ENCODE measurements around the gene ARSG.
"Not testable (repeated sequence)": the region's sequence is repeated elsewhere in the genome, so short reads cannot be mapped to it uniquely, and the experiment has no call there.

Gene ARSG

DNA sequence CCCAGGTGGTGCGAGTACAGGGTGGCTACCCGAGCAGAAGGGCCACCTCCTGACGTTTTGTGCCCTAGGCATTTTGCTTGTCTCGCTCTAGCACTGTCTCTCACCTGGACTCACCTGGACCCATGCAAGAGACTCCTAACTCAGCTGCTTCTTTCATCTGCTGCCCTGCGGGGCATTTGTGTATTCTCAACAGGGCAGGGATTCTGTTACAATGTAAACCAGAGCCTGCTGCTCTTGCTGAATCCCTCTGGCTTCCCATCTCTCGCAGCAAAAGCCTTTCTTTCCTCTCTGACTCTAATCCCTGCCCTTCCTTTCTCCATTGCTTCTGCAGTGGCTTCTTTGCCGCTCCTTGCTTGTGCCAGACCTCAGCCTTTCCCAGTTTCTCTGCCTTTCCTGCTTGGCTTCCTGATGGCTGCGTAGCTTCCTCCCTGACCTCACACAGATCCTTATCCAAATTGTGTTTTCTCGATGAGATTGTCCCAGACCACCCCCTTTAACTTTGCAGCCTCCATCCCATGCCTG is 10.2 kb downstream of the ARSG start:
- DNase-seq (ENCODE audit: low spot score in 2 of 2), result no peak
- Mint-ChIP-seq H3K27me3 (no peaks in the 10 kb centered on the region), H3K4me3 (no peak overlapping the region), H3K9me3 (no peaks in the 10 kb centered on the region), H3K4me1 (peaks cover 34% of the 10 kb centered on the region), H3K27ac (ENCODE audit: low read depth) (no peak overlapping the region), H3K36me3 (ENCODE audit: insufficient read depth) (peaks cover 7% of the 10 kb centered on the region)
- ATAC-seq (replicated peaks; ENCODE audit: extremely low read depth, poor library complexity, severe bottlenecking), result no peak

DNA sequence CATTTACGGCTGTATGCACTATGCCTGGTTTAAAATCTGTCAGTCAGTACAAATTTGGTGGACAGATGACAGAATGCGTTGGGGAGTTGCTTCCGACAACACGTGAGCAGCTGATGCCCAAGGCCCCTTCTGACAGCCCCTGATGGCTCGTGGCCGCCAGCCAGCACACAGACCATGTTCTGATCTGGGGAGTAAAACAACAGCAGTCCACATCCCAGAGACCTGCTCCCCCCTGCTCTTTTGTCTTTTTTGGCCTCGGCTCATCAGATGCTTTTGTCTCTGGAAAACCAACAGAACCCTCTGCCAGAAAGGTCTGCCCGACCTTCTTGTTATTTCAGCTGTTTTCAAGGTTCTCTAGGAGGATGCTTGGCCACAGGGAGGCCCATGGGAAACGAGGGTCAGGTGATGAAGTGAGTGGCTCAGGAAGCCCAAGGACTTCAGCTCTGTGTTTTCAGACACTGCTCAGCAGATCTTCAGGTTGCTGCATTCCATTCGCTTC is 10.8 kb downstream of the ARSG start:
- Mint-ChIP-seq H3K27me3 (no peaks in the 10 kb centered on the region), H3K4me3 (no peak overlapping the region), H3K4me1 (peaks cover 28% of the 10 kb centered on the region), H3K27ac (ENCODE audit: low read depth) (no peak overlapping the region), H3K36me3 (ENCODE audit: insufficient read depth) (peaks cover 2% of the 10 kb centered on the region), H3K9me3 (no peaks in the 10 kb centered on the region)
- DNase-seq (ENCODE audit: low spot score in 2 of 2), result no peak
- ATAC-seq (replicated peaks; ENCODE audit: extremely low read depth, poor library complexity, severe bottlenecking), result no peak

DNA sequence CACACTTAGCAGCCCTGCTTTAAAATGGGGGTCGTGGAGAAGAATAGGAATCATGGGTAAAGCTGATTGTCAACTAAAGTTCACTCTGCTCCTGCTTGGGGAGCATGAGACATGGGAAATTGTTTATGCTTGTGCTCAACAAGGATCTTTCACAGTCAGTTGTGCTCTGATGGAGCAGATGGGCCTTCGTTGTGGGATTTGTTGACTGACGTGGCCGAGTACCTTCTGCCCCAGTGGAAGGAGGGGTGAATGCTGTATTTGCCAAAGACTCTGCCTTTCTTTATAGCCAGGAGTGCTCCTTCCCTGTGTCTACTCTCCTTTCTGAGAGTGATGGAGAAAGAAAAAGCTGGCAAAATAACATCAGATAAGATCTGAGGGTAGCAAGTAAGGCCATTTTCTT is 11.4 kb downstream of the ARSG start:
- H3K9me3 Mint-ChIP-seq, result no peaks in the 10 kb centered on the region
- no peaks in the 10 kb centered on the region for H3K27me3 Mint-ChIP-seq
- H3K36me3 Mint-ChIP-seq (ENCODE audit: insufficient read depth), result no peaks in the 10 kb centered on the region
- H3K4me3 Mint-ChIP-seq, result no peak overlapping the region
- ATAC-seq (replicated peaks; ENCODE audit: extremely low read depth, poor library complexity, severe bottlenecking), result no peak
- no peak for DNase-seq (ENCODE audit: low spot score in 2 of 2)
- H3K4me1 Mint-ChIP-seq, result peaks cover 28% of the 10 kb centered on the region
- no peak overlapping the region for H3K27ac Mint-ChIP-seq (ENCODE audit: low read depth)

DNA sequence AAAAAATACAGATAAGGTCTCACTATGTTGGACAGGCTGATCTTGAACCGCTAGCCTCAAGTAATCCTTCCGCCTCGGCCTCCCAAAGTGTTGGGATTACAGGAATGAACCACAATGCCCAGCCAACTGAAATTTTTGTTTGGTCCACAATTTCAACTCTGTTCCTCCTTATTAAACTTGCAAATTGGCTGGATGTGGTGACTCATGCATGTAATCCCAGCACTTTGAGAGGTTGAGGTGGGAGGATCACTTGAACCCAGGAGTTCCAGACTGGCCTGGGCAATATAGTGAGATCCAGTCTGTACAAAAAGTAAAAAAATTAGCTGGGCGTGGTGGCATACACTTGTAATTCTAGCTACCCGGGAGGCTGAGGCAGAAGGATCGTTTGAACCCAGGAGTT is 13.4 kb downstream of the ARSG start:
- DNase-seq (ENCODE audit: low spot score in 2 of 2) (no peak), ATAC-seq (replicated peaks; ENCODE audit: extremely low read depth, poor library complexity, severe bottlenecking) (no peak)
- no peaks in the 10 kb centered on the region for H3K27me3 Mint-ChIP-seq
- H3K36me3 Mint-ChIP-seq (ENCODE audit: insufficient read depth), result no peaks in the 10 kb centered on the region
- no peak overlapping the region for H3K27ac Mint-ChIP-seq (ENCODE audit: low read depth)
- H3K4me3 Mint-ChIP-seq, result no peak overlapping the region
- peaks cover 24% of the 10 kb centered on the region for H3K4me1 Mint-ChIP-seq
- H3K9me3 Mint-ChIP-seq, result no peaks in the 10 kb centered on the region

DNA sequence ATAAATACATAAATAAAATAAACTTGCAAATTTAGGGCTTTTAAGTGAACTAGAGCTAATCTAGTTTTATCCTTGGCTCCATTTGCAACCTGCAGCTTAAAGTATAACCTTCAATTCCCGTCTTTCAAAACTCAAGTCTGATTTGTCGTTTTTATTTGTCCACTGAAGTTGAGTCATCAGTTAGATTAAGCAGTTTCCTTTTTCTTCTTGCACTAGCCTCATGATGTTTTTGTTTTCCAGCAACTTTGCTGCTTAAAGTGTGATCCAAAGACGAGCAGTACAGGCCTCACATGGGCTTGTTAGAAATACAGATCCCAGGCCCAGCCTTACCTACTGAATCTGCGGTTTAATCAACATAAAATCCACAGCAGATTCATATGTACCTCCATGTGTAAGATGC is 13.8 kb downstream of the ARSG start:
- Mint-ChIP-seq H3K27ac (ENCODE audit: low read depth) (no peak overlapping the region), H3K36me3 (ENCODE audit: insufficient read depth) (no peaks in the 10 kb centered on the region)

DNA sequence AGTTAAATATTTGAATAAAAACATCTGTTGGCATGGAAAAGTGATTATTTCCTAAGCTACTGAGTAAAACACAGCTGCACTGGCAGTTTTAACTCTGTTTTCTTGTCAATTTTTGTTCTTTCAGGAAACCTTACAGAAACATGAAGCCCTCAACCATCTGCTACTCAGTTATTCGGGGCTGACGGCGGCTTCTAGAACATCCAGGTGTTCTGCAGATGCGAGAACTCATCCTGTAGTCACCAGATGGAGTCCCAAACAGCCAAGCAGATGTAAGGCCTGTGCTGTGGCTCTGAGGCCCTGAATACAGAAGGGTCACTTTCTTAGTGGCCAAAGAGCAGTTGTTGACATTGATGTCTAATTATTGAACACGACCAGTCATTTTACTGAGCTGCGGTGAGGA is 15.5 kb downstream of the ARSG start:
- ATAC-seq (replicated peaks; ENCODE audit: extremely low read depth, poor library complexity, severe bottlenecking) (no peak), DNase-seq (ENCODE audit: low spot score in 2 of 2) (no peak)
- Mint-ChIP-seq H3K4me3 (no peak overlapping the region), H3K27ac (ENCODE audit: low read depth) (no peak overlapping the region), H3K27me3 (no peaks in the 10 kb centered on the region), H3K36me3 (ENCODE audit: insufficient read depth) (no peaks in the 10 kb centered on the region), H3K9me3 (no peaks in the 10 kb centered on the region), H3K4me1 (peaks cover 35% of the 10 kb centered on the region)

More for the DNA sequence above, 13.8 kb downstream of the ARSG start:
- H3K4me1 Mint-ChIP-seq, result peaks cover 27% of the 10 kb centered on the region
- no peaks in the 10 kb centered on the region for H3K9me3 Mint-ChIP-seq
- no peaks in the 10 kb centered on the region for H3K27me3 Mint-ChIP-seq
- ATAC-seq (replicated peaks; ENCODE audit: extremely low read depth, poor library complexity, severe bottlenecking) (no peak), DNase-seq (ENCODE audit: low spot score in 2 of 2) (no peak)
- H3K4me3 Mint-ChIP-seq, result no peak overlapping the region

DNA sequence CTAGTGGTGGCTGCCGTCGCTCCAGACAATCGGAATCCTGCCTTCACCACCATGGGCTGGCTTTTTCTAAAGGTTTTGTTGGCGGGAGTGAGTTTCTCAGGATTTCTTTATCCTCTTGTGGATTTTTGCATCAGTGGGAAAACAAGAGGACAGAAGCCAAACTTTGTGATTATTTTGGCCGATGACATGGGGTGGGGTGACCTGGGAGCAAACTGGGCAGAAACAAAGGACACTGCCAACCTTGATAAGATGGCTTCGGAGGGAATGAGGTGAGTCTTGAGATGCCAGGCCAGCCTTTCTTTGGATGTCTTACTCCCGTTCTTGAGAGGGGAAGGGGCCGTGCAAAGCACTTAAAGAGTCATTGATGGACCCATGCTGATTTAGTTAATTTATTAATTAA is 16.1 kb downstream of the ARSG start:
- DNase-seq (ENCODE audit: low spot score in 2 of 2), result no peak
- peaks cover 30% of the 10 kb centered on the region for H3K4me1 Mint-ChIP-seq
- no peaks in the 10 kb centered on the region for H3K36me3 Mint-ChIP-seq (ENCODE audit: insufficient read depth)
- no peak for ATAC-seq (replicated peaks; ENCODE audit: extremely low read depth, poor library complexity, severe bottlenecking)
- no peaks in the 10 kb centered on the region for H3K9me3 Mint-ChIP-seq
- no peak overlapping the region for H3K4me3 Mint-ChIP-seq
- peak overlapping the region; percentile 32 for H3K27ac Mint-ChIP-seq (ENCODE audit: low read depth)
- H3K27me3 Mint-ChIP-seq, result no peaks in the 10 kb centered on the region

DNA sequence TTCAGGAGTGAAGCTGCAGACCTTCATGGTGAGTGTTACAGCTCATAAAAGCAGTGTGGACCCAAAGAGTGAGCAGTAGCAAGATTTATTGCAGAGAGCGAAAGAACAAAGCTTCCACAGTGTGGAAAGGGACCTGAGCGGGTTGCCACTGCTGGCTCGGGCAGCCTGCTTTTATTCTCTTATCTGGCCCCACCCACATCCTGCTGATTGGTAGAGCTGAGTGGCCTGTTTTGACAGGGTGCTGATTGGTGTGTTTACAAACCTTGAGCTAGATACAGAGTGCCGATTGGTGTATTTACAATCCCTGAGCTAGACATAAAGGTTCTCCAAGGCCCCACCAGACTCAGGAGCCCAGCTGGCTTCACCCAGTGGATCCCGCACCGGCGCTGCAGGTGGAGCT is 17.2 kb downstream of the ARSG start:
- H3K27me3 Mint-ChIP-seq; H3K27ac Mint-ChIP-seq (ENCODE audit: low read depth); H3K9me3 Mint-ChIP-seq; H3K4me3 Mint-ChIP-seq; DNase-seq (ENCODE audit: low spot score in 2 of 2); ATAC-seq (replicated peaks; ENCODE audit: extremely low read depth, poor library complexity, severe bottlenecking); H3K36me3 Mint-ChIP-seq (ENCODE audit: insufficient read depth): not testable (repeated sequence)
- H3K4me1 Mint-ChIP-seq, result peaks cover 27% of the 10 kb centered on the region

DNA sequence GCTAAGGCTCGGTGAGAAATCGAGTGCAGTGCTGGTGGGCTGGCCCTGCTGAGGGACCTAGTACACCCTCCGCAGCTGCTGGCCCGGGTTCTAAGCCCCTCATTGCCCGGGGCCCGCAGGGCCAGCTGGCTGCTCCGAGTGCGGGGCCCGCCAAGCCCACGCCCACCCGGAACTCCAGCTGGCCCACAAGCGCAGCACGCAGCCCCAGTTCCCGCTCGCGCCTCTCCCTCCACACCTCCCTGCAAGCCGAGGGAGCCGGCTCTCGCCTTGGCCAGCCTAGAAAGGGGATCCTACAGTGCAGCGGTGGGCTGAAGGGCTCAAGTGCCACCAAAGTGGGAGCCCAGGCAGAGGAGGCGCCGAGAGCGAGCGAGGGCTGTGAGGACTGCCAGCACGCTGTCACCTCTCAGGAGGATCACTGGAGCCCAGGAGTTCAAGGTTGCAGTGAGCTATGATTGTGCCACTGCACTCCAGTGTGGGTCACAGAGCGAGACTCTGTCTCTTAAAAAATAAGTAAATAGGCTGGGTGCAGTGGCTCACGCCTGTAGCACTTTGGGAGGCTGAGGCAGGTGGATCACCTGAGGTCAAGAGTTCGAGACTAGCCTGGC is 17.9 kb downstream of the ARSG start:
- H3K9me3 Mint-ChIP-seq; H3K27me3 Mint-ChIP-seq; ATAC-seq (replicated peaks; ENCODE audit: extremely low read depth, poor library complexity, severe bottlenecking); H3K4me3 Mint-ChIP-seq; DNase-seq (ENCODE audit: low spot score in 2 of 2); H3K36me3 Mint-ChIP-seq (ENCODE audit: insufficient read depth); H3K27ac Mint-ChIP-seq (ENCODE audit: low read depth): not testable (repeated sequence)
- H3K4me1 Mint-ChIP-seq, result peaks cover 32% of the 10 kb centered on the region

DNA sequence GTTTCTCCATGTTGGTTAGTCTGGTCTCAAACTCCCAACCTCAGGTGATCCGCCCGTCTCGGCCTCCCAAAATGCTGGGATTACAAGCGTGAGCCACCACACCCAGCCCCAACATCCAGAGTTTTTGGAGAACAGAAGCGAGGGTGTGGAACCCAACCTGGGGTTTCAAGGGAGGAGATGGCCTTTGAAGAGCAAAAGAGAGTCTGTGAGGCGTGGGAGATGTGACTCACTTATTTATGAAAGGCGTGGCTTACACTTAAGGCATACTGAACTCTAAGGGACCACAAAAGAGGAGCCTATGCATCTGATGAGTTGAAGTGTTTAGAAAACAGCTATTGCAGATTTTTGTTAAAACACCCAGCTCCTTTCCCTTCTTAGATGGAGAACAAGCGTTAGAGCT is 18.9 kb downstream of the ARSG start:
- Mint-ChIP-seq H3K4me3 (no peak overlapping the region), H3K27me3 (no peaks in the 10 kb centered on the region), H3K36me3 (ENCODE audit: insufficient read depth) (no peaks in the 10 kb centered on the region), H3K9me3 (no peaks in the 10 kb centered on the region), H3K27ac (ENCODE audit: low read depth) (no peak overlapping the region), H3K4me1 (peaks cover 36% of the 10 kb centered on the region)
- peak; percentile 69 for ATAC-seq (replicated peaks; ENCODE audit: extremely low read depth, poor library complexity, severe bottlenecking)
- DNase-seq (ENCODE audit: low spot score in 2 of 2), result no peak

DNA sequence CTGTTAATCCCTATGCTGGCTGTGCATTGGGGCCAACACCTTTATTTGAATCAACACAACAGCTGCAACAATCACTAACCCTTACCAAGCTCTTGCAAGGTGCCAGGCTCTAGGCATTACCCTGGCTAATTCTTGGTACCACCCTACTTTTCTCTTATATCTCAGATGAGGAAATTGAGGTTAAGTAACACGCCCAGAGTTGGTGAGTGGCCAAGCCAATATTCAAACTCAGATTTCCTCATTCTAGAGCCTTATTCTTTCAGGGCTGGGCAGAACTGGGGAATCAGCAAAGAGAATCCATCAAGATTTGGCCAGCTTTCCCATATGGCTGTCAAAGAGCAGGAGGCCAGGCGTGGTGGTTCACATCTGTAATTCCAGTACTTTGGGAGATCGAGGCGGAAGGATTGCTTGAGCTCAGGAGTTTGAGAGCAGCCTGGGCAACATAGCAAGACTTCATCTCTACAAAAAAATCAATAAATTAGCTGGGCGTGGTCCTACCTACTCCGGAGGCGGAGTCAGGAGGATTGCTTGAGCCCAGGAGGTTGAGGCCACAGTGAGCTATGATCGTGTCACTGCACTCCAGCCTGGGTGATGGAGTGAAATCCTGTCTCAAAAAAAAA is 23.7 kb downstream of the ARSG start:
- Mint-ChIP-seq H3K9me3 (peaks cover 6% of the 10 kb centered on the region), H3K4me1 (peaks cover 60% of the 10 kb centered on the region), H3K4me3 (peak overlapping the region; percentile 61), H3K27ac (ENCODE audit: low read depth) (peak overlapping the region; percentile 4), H3K36me3 (ENCODE audit: insufficient read depth) (no peaks in the 10 kb centered on the region), H3K27me3 (no peaks in the 10 kb centered on the region)
- ATAC-seq (replicated peaks; ENCODE audit: extremely low read depth, poor library complexity, severe bottlenecking), result peak; percentile 66
- no peak for DNase-seq (ENCODE audit: low spot score in 2 of 2)

DNA sequence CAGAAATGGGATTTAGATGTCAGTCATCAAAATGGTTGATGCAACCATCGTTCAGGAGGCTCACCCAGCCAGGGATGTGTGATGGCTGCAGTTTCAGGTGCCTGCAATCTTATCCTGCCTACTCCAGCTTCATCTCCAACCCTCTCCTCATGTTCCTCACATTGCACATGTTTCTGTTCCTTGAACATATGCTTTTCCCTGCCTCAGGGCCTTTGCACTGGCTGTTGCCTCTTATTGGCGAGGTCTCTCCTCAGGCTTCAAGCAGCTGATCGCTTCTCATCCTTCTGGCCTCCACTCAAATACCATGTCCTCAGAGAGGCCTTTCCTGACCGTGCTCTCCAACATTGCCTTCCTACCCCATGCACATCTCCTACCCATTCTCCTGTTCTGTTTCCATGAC is 24.6 kb downstream of the ARSG start:
- H3K9me3 Mint-ChIP-seq, result peaks cover 6% of the 10 kb centered on the region
- no peaks in the 10 kb centered on the region for H3K27me3 Mint-ChIP-seq
- peak overlapping the region; percentile 9 for H3K4me3 Mint-ChIP-seq
- H3K4me1 Mint-ChIP-seq, result peaks cover 57% of the 10 kb centered on the region
- peak overlapping the region; percentile 22 for H3K27ac Mint-ChIP-seq (ENCODE audit: low read depth)
- ATAC-seq (replicated peaks; ENCODE audit: extremely low read depth, poor library complexity, severe bottlenecking) (no peak), DNase-seq (ENCODE audit: low spot score in 2 of 2) (no peak)
- no peaks in the 10 kb centered on the region for H3K36me3 Mint-ChIP-seq (ENCODE audit: insufficient read depth)

DNA sequence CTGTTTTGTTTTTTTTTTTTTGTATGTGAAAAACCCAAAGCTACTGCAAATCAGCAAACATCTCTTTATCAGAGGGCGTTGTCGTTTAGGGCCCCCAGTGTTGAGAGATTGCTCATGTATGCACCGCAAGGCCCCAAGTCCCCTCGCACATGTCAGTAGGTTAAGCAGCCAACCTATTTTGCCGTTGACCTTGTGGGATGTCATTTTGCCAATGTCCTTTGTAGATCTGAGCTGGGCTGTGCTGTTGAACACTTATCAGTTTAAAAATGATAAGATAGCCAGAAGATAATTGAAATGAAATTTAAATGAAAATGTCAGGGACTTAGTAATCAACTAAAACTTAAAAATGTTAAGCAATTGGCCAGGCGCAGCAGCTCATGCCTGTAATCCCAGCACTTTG is 26.2 kb downstream of the ARSG start:
- Mint-ChIP-seq H3K4me3 (no peak overlapping the region), H3K9me3 (peaks cover 6% of the 10 kb centered on the region), H3K27ac (ENCODE audit: low read depth) (peak overlapping the region; percentile 22), H3K36me3 (ENCODE audit: insufficient read depth) (no peaks in the 10 kb centered on the region), H3K27me3 (no peaks in the 10 kb centered on the region), H3K4me1 (peaks cover 52% of the 10 kb centered on the region)
- DNase-seq (ENCODE audit: low spot score in 2 of 2) (no peak), ATAC-seq (replicated peaks; ENCODE audit: extremely low read depth, poor library complexity, severe bottlenecking) (no peak)
